Islet of Langerhans (tissue), 1 donor: ENCODE data around the gene FLNC.

Experiments
- FAIRE-seq: peaks from one replicate; lab custom pipeline; 2011; peaks lifted over from hg19 to GRCh38; lab: Jason Lieb, UNC

Gene FLNC

DNA sequence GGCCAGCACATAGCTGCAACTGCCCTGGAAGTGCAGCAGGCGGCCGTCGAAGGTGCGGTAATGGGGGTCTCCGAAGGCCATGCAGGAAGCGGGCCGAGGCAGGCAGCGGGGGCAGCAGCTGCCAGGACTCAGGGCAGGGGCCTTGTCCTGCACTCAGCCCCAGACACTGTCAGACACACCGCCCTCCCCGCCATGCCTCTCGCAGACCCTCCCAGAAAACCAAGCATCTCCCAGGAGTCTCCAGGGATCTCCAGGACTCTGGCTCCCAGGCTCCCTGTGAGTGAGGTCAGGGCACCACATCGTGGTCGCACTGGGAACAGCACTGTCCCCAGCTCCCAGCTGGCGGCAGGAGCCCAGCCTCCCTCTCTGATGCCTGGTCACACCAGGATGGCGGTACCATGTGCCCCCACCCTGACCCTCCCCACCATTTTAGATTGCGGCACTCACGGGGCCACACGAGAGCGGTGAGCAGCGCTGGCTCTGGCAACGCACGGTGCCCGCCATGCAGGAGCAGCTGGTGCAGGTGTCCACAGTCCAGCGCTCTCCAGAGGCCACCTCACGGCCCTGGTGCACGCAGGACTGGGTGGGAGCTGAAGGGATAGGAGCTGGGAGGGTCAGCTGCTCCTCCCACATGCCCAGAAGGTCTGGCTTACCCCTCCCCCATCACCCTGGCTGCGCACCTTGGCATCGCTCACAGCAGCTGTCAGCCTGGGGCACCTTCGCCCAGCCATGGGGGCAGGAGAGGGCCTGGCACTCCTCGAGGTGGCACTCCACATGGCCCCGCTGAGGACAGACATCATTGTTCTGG lies 49.9 kb downstream of the FLNC start:
- FAIRE-seq = no peak

DNA sequence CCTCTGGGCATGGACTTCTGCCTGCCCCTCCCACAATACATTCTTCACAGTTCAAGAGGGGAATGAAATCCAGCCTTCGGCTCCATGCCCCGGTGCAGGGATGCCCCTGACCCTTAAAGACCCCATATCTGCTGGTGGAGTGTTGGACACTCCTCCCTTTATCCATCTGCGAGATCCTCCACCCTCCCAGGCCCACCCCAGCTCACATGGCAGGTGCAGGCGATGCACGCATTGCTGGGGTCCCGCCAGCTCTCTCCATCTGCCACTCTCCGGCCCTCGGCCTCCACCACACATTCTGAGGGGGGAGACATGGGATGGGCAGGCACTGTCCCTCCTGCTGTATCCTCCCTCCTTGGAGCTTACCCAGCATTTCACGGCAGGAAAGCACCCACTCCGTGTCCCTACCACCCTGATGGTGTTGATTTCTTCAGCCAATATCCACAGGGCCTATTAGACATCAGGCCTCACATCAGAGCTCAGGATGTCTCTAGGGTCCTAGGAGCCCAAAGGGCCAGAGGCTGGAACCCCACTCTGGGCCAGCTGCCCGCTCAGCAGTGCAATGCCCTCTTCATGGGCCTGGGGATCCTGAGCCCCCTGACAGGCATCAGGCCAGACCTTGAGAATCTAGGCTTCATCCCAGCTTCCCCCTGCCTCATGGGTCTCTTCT lies 50.7 kb downstream of the FLNC start:
- FAIRE-seq = no peak

- no peak for FAIRE-seq
Measured at GRCh38 chr7:128881458-128882125, 51.4 kb downstream of the FLNC start.

- FAIRE-seq = no peak
Measured at GRCh38 chr7:128882134-128882533, 51.9 kb downstream of the FLNC start.

DNA sequence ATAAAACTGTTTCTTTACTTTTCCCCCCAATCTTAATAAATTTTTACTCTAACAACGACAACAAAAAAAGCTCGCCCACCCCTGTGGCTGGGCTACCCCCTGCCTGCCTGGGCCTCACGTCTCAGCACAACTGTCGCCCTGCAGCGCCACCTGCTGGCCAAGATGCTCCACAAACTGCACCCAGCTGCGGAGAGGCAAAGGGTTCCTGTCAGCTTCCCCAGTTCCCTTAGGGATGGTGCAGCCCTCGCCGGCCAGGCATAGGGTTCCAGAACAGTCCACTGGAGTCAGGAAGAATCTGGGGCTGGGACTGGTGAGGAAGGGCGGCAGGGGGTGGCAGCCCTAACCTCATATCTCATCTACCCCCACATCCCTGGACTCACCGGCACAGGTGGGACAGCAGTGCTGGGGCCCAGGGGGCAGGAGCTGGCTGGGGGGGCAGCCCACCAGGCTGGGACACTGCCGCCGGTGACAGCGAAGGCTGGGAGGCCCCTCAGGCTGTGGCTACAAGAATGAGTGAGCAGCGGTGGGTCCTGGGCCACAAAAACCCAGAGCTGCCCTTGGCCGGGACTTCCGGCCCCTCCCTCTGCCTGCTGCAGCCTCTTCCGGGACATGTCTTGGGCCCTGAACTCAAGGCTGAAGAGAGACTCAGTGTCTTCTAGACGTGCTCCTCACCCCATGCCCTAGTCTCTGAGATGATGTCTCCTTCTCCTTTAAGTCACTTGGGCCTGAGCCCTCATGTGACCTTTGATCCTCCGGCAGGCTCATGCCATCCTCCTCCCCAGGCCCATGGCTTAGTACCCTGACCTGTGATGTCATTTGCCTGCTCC lies 53.6 kb downstream of the FLNC start:
- FAIRE-seq = no peak

- FAIRE-seq = no peak
Measured at GRCh38 chr7:128884561-128885369, 54.6 kb downstream of the FLNC start.

- FAIRE-seq = no peak
Measured at GRCh38 chr7:128885370-128886187, 55.4 kb downstream of the FLNC start.

- no peak for FAIRE-seq
Measured at GRCh38 chr7:128886391-128887168, 56.4 kb downstream of the FLNC start.

- no peak for FAIRE-seq
Measured at GRCh38 chr7:128887169-128888038, 57.2 kb downstream of the FLNC start.

DNA sequence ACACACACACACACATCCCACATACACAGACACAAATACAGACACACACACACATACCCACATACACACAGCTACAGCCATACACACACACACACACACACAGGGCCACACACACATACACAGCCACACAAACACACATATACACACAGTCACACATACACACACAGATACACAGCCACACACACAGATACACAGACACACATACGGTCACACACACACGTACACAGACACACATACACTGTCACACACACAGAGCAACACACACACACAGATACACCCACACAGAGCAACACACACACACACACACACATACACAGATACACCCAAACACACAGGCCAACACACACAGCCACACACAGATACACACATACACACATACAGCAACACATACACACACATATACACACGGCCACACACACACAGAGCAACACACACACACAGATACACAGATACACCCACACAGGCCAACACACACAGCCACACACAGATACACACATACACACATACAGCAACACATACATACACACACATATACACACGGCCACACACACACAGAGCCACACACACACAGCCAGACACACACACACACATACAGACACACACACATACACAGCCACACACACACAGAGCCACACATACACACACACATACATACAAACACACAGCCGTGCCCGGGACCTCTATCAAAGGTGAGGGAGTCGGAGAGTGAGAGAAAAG lies 58.0 kb downstream of the FLNC start:
- FAIRE-seq = no peak

DNA sequence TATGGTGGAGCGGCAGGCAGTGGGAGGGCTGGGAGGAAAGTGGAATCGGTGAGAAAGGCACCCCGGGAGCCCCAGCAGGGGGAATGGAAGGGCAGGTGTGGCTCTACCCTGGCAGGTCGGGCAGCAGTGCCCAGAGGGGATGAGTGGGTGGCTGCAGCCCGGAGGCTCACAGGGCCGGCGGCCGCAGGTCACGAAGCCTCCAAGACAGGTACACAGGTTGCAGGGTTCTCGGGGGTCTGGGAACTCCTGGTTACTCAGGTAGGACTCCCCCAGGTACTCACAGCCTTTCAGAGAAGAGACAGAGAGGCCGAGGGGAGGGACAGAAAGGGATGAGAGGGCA lies 58.5 kb downstream of the FLNC start:
- FAIRE-seq = no peak

GRCh38 chr7:128889121-128889520 lies 58.9 kb downstream of the FLNC start:
- no peak for FAIRE-seq

GRCh38 chr7:128890306-128891109 lies 60.3 kb downstream of the FLNC start:
- no peak for FAIRE-seq

DNA sequence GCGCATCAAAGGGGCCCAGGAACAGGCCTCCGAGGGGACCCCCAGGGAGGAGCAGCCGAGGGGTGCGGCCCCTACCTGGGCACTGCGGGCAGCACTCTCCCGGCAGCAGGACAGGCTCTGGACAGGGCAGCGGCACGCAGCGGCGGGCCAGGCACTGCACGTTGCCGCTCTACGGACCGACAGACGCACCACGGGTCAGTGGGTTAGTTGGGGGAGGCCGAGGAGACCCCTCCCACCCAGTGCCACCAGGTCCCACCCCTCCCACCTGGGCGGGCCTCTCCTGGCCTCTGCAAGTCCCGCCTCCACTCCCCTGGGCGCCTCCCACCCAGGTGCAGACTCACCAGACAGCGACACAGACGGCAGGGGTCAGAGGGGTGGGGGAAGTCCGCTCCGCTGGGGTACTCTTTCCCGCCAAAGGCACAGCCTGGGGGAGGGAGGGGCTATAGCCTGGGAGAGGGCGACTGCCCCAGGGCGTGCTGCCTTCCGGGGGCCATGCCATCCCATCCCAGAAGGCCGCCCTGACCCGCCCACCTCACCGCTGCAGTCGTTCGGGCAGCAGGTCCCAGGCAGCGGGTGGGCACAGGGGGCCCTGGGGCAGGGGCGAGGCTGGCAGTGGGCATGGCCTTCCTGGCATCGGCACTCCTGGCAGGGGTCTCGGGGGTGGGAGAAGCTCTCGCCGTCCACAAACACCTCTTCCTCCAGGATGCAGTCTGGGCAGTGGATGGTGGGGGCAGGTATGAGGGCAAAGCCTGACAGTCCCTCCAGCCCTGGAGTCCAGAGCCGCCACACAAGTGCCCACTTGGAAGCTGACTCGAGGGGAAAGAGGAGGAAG lies 61.1 kb downstream of the FLNC start:
- no peak for FAIRE-seq

- FAIRE-seq = no peak
Measured at GRCh38 chr7:128891942-128892269, 61.7 kb downstream of the FLNC start.

DNA sequence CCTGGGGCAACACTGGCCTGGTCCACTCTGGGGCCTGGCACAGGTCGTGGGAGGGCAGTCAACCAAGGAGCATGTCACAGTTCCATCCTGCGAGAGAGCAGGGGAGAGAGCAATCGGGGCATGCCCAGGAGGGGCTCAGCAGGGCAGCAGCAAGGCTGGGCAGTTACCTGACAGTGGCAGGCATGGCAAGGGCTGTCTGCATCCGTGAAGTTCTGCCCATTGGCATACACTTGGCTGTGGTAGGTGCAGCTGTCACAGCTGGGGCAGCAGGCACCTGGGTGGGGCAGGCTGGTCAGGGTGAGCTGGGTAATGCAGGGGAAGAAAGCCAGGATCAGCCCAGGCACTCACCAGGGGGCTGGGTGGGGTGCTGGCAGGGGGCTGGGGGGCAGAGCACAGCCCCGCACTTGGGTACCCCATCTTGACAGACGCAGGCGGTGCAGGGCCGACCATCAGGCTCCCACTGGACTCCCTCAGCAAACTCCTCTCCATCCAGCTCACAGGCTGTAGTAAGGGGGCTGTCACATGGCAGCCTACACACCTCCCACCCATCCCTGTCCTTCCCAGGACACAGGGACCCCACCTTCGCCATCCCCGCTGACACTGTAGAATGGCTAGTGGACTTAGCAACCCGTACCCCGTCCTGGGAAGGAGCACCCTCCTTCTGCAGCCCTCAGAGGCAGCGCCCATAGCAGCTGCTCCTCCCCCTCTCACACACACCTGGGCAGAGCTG lies 62.5 kb downstream of the FLNC start:
- FAIRE-seq = no peak
